HG03342 (cell line): ENCODE data around the gene HMX1.

Source experiments
- ATAC-seq: cut with Tn5 transposase; IDR thresholded peaks from one replicate; pipeline ENCODE4 v1.9.1; 2021; ENCODE audit warnings: mild to moderate bottlenecking, moderate library complexity; ENCODE audit not compliant: unreplicated experiment

HMX1 gene

GRCh38 chr4:8893227-8893623 lies 21.6 kb upstream of the HMX1 start:
- no peak for ATAC-seq

- no peak for ATAC-seq
These were observed 21.1 kb upstream of the HMX1 start for GRCh38 chr4:8892556-8893226.

GRCh38 chr4:8891646-8892555 lies 20.3 kb upstream of the HMX1 start:
- ATAC-seq, result no peak

GRCh38 chr4:8891255-8891645 lies 19.6 kb upstream of the HMX1 start:
- ATAC-seq, result no peak

GRCh38 chr4:8888856-8889255 lies 17.2 kb upstream of the HMX1 start:
- no peak for ATAC-seq

- ATAC-seq, result no peak
These were observed 15.2 kb upstream of the HMX1 start for GRCh38 chr4:8886612-8887406.

- ATAC-seq, result no peak
These were observed 10.6 kb upstream of the HMX1 start for GRCh38 chr4:8882239-8882638.

- ATAC-seq, result no peak
These were observed 9.2 kb upstream of the HMX1 start for GRCh38 chr4:8880851-8881250.

GRCh38 chr4:8879574-8879973 lies 7.9 kb upstream of the HMX1 start:
- no peak for ATAC-seq

- ATAC-seq, result no peak
These were observed 6.8 kb upstream of the HMX1 start for GRCh38 chr4:8878421-8878820.

- ATAC-seq, result no peak
These were observed 6.1 kb upstream of the HMX1 start for GRCh38 chr4:8877780-8878040.

- ATAC-seq, result no peak
These were observed 5.5 kb upstream of the HMX1 start for GRCh38 chr4:8876982-8877779.

- ATAC-seq, result no peak
These were observed 3.4 kb upstream of the HMX1 start for GRCh38 chr4:8874896-8875680.

- ATAC-seq, result no peak
These were observed 2.6 kb upstream of the HMX1 start for GRCh38 chr4:8874003-8874895.

GRCh38 chr4:8872402-8873291 lies 1.0 kb upstream of the HMX1 start:
- ATAC-seq, result no peak

- no peak for ATAC-seq
These were observed 807 bp downstream of the HMX1 start for GRCh38 chr4:8870647-8871416.

GRCh38 chr4:8869898-8870646 lies 1.6 kb downstream of the HMX1 start:
- ATAC-seq, result no peak
